ENCODE data around the gene IFITM1. TPM values are rescaled to one million over a fixed set of nuclear protein-coding genes. Genes with fewer than 3 reads are reported as not detected.

IFITM1 gene
- total RNA-seq, 1 donor from 2014 or later: 2.3 TPM

GRCh38 chr11:352456-353031 is 38.7 kb downstream of the IFITM1 start:
- Mint-ChIP-seq H3K4me1 (ENCODE audit: low read depth) (peaks cover 27% of the 10 kb centered on the region), H3K4me3 (ENCODE audit: low read depth) (no peak overlapping the region), H3K27me3 (no peaks in the 10 kb centered on the region), H3K9me3 (ENCODE audit: low read depth) (no peaks in the 10 kb centered on the region), H3K27ac (peak overlapping the region; percentile 38), H3K36me3 (ENCODE audit: insufficient read depth) (no peaks in the 10 kb centered on the region)
- TF ChIP-seq CTCF (IDR thresholded peaks at IDR 0.05; ENCODE audit: unreplicated experiment): no peak
- no peak for DNase-seq (ENCODE audit: low spot score, unreplicated experiment)

GRCh38 chr11:353179-353873 is 39.5 kb downstream of the IFITM1 start:
- Mint-ChIP-seq H3K9me3 (ENCODE audit: low read depth) (no peaks in the 10 kb centered on the region), H3K4me1 (ENCODE audit: low read depth) (peaks cover 27% of the 10 kb centered on the region), H3K27me3 (no peaks in the 10 kb centered on the region), H3K4me3 (ENCODE audit: low read depth) (no peak overlapping the region), H3K36me3 (ENCODE audit: insufficient read depth) (no peaks in the 10 kb centered on the region), H3K27ac (peak overlapping the region; percentile 95)
- TF ChIP-seq CTCF (IDR thresholded peaks at IDR 0.05; ENCODE audit: unreplicated experiment): no peak
- no peak for DNase-seq (ENCODE audit: low spot score, unreplicated experiment)

GRCh38 chr11:355581-356458 is 42.0 kb downstream of the IFITM1 start:
- Mint-ChIP-seq H3K27me3 (no peaks in the 10 kb centered on the region), H3K9me3 (ENCODE audit: low read depth) (no peaks in the 10 kb centered on the region), H3K36me3 (ENCODE audit: insufficient read depth) (no peaks in the 10 kb centered on the region), H3K27ac (peak overlapping the region; percentile 90), H3K4me3 (ENCODE audit: low read depth) (peak overlapping the region; percentile 44), H3K4me1 (ENCODE audit: low read depth) (peaks cover 18% of the 10 kb centered on the region)
- peak; percentile 81 for DNase-seq (ENCODE audit: low spot score, unreplicated experiment)
- TF ChIP-seq CTCF (IDR thresholded peaks at IDR 0.05; ENCODE audit: unreplicated experiment): no peak

GRCh38 chr11:356610-357009 is 42.8 kb downstream of the IFITM1 start:
- TF ChIP-seq CTCF (IDR thresholded peaks at IDR 0.05; ENCODE audit: unreplicated experiment): no peak
- H3K4me1 Mint-ChIP-seq (ENCODE audit: low read depth): peaks cover 17% of the 10 kb centered on the region
- H3K36me3 Mint-ChIP-seq (ENCODE audit: insufficient read depth): no peaks in the 10 kb centered on the region
- H3K27me3 Mint-ChIP-seq: no peaks in the 10 kb centered on the region
- H3K9me3 Mint-ChIP-seq (ENCODE audit: low read depth): peaks cover 5% of the 10 kb centered on the region
- H3K27ac Mint-ChIP-seq: no peak overlapping the region
- no peak overlapping the region for H3K4me3 Mint-ChIP-seq (ENCODE audit: low read depth)
- no peak for DNase-seq (ENCODE audit: low spot score, unreplicated experiment)

GRCh38 chr11:357582-357981 is 43.7 kb downstream of the IFITM1 start:
- Mint-ChIP-seq H3K9me3 (ENCODE audit: low read depth) (peaks cover 6% of the 10 kb centered on the region), H3K27ac (no peak overlapping the region), H3K4me3 (ENCODE audit: low read depth) (no peak overlapping the region), H3K36me3 (ENCODE audit: insufficient read depth) (no peaks in the 10 kb centered on the region), H3K27me3 (no peaks in the 10 kb centered on the region), H3K4me1 (ENCODE audit: low read depth) (peaks cover 16% of the 10 kb centered on the region)
- TF ChIP-seq CTCF (IDR thresholded peaks at IDR 0.05; ENCODE audit: unreplicated experiment): no peak
- DNase-seq (ENCODE audit: low spot score, unreplicated experiment): no peak

Measured in progenitor cell of endocrine pancreas (in vitro differentiated cells).